ENCODE results near the gene SPINK5.

GRCh38 chr5:148135091-148136048 is 71.6 kb downstream of the SPINK5 start:
- TF ChIP-seq CTCF (IDR thresholded peaks at IDR 0.05), result no peak
- TF ChIP-seq POLR2A (IDR thresholded peaks at IDR 0.05), result no peak
